CD14-positive monocyte (primary cell): ENCODE measurements around the gene UAP1L1. TPM values are rescaled to one million over a fixed set of nuclear protein-coding genes. Genes with fewer than 3 reads are reported as not detected.

Experiments used
- DNase-seq, 3 donors: peaks; one replicate each; pipeline ENCODE4 v3.0.0-alpha.2; 2011 to 2022
- H2AFZ ChIP-seq: 2 replicates; pipeline ENCODE4 v1.6.0; 2012; ENCODE audit warnings: mild to moderate bottlenecking, low read depth, low read length, inconsistent platforms; ENCODE audit not compliant: insufficient read depth, poor library complexity, severe bottlenecking
- H3K27ac ChIP-seq, 2 donors: 1 replicate in 1 of 2; 2 replicates in 1 of 2; pipeline ENCODE4 v1.5.1; 2012 to 2013; ENCODE audit warnings: low read length in 2 of 2, control low read depth in 1 of 2, inconsistent platforms in 1 of 2, low read depth in 1 of 2, mild to moderate bottlenecking in 1 of 2
- H3K27me3 ChIP-seq, 2 donors: one replicate each; pipeline versions ENCODE4 v1.6.0 to v1.6.1; 2011 to 2013; ENCODE audit warnings: low read length in 2 of 2; ENCODE audit not compliant: control insufficient read depth in 2 of 2, insufficient read depth in 2 of 2
- H3K36me3 ChIP-seq, 2 donors: replicated peaks in 1 of 2; 1 replicate in 1 of 2; 2 replicates in 1 of 2; pipeline versions ENCODE4 v1.5.1 to v1.6.1; 2012 to 2013; ENCODE audit warnings: low read length in 2 of 2, control low read depth in 1 of 2, inconsistent platforms in 1 of 2, mild to moderate bottlenecking in 1 of 2; ENCODE audit not compliant: insufficient read depth in 2 of 2, control insufficient read depth in 1 of 2
- H3K4me1 ChIP-seq, 2 donors: 1 replicate in 1 of 2; 2 replicates in 1 of 2; pipeline versions ENCODE4 v1.5.1 to v1.6.1; 2012 to 2013; ENCODE audit warnings: low read length in 2 of 2, control low read depth in 1 of 2, inconsistent platforms in 1 of 2, mild to moderate bottlenecking in 1 of 2, moderate library complexity in 1 of 2; ENCODE audit not compliant: insufficient read depth in 2 of 2, control insufficient read depth in 1 of 2
- H3K4me2 ChIP-seq: replicated peaks from 2 replicates; pipeline ENCODE3; 2012; ENCODE audit warnings: low read length, moderate library complexity, mild to moderate bottlenecking; ENCODE audit not compliant: poor library complexity, severe bottlenecking; ENCODE audit errors: extremely low read depth
- H3K4me3 ChIP-seq, 3 experiments: fragments of 200-600 bp in 1 of 3; sonication (generic) in 1 of 3; replicated peaks in 1 of 3; 1 replicate in 2 of 3; 2 replicates in 1 of 3; pipeline ENCODE4 v1.5.1; 2011 to 2013; ENCODE audit warnings: low read length in 3 of 3, mild to moderate bottlenecking in 3 of 3, control low read depth in 2 of 3, low read depth in 2 of 3, inconsistent platforms in 1 of 3, moderate library complexity in 1 of 3
- H3K79me2 ChIP-seq: 2 replicates; pipeline ENCODE4 v1.6.0; 2012; ENCODE audit warnings: mild to moderate bottlenecking, control low read depth, inconsistent platforms, low read length, moderate library complexity; ENCODE audit not compliant: insufficient read depth
- H3K9ac ChIP-seq: 2 replicates; pipeline ENCODE4 v1.6.0; 2017; ENCODE audit warnings: low read length, mild to moderate bottlenecking; ENCODE audit not compliant: insufficient read depth, poor library complexity, severe bottlenecking
- H3K9me3 ChIP-seq, 2 donors: replicated peaks in 1 of 2; 1 replicate in 1 of 2; 2 replicates in 1 of 2; pipeline versions ENCODE4 v1.5.1 to v1.6.1; 2012 to 2013; ENCODE audit warnings: low read length in 2 of 2, control low read depth in 1 of 2; ENCODE audit not compliant: control insufficient read depth in 1 of 2, insufficient read depth in 1 of 2
- H4K20me1 ChIP-seq: 2 replicates; pipeline ENCODE4 v1.6.0; 2012; ENCODE audit warnings: mild to moderate bottlenecking, low read length, control low read depth, moderate library complexity; ENCODE audit not compliant: insufficient read depth
- H3K27ac Mint-ChIP-seq, 7 donors: one replicate each; pipeline ENCODE4 v1.8.0; 2020; ENCODE audit warnings: mild to moderate bottlenecking in 7 of 7, mixed read lengths in 7 of 7, moderate library complexity in 6 of 7, inconsistent platforms in 2 of 7
- H3K27me3 Mint-ChIP-seq, 3 donors: one replicate each; pipeline ENCODE4 v1.8.0; 2021 to 2022; ENCODE audit warnings: low read depth in 3 of 3, mild to moderate bottlenecking in 3 of 3, mixed read lengths in 3 of 3, moderate library complexity in 3 of 3, inconsistent platforms in 1 of 3
- H3K36me3 Mint-ChIP-seq, 2 donors: one replicate each; pipeline ENCODE4 v1.8.0; 2020; ENCODE audit warnings: mixed read lengths in 2 of 2, inconsistent platforms in 1 of 2, mild to moderate bottlenecking in 1 of 2
- H3K4me1 Mint-ChIP-seq: one replicate; pipeline ENCODE4 v1.8.0; 2020; ENCODE audit warnings: mild to moderate bottlenecking, mixed read lengths
- H3K4me3 Mint-ChIP-seq, 2 donors: one replicate each; pipeline ENCODE4 v1.8.0; 2020; ENCODE audit warnings: mild to moderate bottlenecking in 2 of 2, mixed read lengths in 2 of 2, moderate library complexity in 1 of 2
- H3K9me3 Mint-ChIP-seq, 7 donors: one replicate each; pipeline ENCODE4 v1.8.0; 2020 to 2022; ENCODE audit warnings: mixed read lengths in 7 of 7, mild to moderate bottlenecking in 6 of 7, moderate library complexity in 6 of 7, inconsistent platforms in 2 of 7
- WGBS: methylation state at CpG from one replicate; pipeline ENCODE4 v1.1.5; 2013; ENCODE audit warnings: missing lambda C conversion rate; ENCODE audit not compliant: insufficient coverage; 5-methylcytosine and 5-hydroxymethylcytosine counted together
- intact Hi-C, 2 donors: fragments of 100-400 bp; cut with micrococcal nuclease; formaldehyde crosslinking; loops; one replicate each; pipeline versions ENCODE4 v1.15.0 to v1.15.1; 2023
- polyA plus RNA-seq, 3 donors: library from polyadenylated mRNA; depleted of rRNA in 1 of 3; unstranded in 2 of 3; stranded (reverse) in 1 of 3; fragments of 300-500 nt in 2 of 3; fragments of >200 nt in 1 of 3; fragmentation: Illumina TruSeq in 2 of 3; gene quantifications; 1 replicate in 2 of 3; 2 replicates in 1 of 3; pipeline ENCODE4 v1.2.3, GENCODE V29; 2012 to 2021
- TF ChIP-seq, protein P1 (sequence below): fragments of 200-600 bp; IDR thresholded peaks from one replicate; pipeline ENCODE4 v1.8.0; 2022; ENCODE audit warnings: antibody characterized with exemption, mild to moderate bottlenecking

Gene UAP1L1
- polyA plus RNA-seq, 3 donors: 5.7 to 16.7 (median 14.8) TPM

DNA sequence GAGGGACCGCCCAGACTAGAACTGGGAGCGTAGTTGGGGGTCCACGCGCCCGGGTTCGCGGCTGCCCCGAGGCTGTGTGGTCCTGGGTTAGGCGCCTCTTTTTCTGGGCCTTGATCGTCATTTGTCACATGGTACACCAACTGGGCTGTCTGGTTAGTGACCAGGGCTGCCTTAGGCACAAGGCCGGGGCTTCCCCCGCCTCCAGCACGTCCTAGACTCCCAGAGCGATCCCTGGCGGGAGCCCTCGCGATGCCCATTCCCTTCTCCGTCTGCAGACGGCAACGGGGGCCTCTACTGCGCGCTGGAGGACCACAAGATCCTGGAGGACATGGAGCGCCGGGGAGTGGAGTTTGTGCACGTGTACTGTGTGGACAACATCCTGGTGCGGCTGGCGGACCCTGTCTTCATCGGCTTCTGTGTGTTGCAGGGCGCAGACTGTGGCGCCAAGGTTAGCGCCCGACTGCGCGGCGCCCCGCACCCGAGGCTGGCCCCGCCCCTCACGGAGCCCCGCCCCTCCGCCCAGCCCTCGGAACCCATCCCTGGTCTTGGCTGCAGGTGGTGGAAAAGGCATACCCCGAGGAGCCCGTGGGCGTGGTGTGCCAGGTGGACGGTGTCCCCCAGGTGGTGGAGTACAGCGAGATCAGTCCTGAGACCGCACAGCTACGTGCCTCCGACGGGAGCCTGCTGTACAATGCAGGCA is 1.5 kb downstream of the UAP1L1 start:
- Histone ChIP-seq H3K27ac (no peak overlapping the region), H2AFZ (no peak overlapping the region), H4K20me1 (peaks cover 20% of the 10 kb centered on the region), H3K36me3 (peaks cover 36 to 40% of the 10 kb centered on the region in 2 donors), H3K27me3 (no peaks in the 10 kb centered on the region), H3K4me3 (peak overlapping the region in 1 of 3 experiments; percentile 77), H3K9ac (no peak overlapping the region), H3K4me1 (peaks cover 18 to 42% of the 10 kb centered on the region in 2 donors), H3K9me3 (no peaks in the 10 kb centered on the region), H3K4me2 (peak overlapping the region; percentile 89), H3K79me2 (no peaks in the 10 kb centered on the region)
- peak overlapping the region; percentile 55 to 64 for H3K4me3 Mint-ChIP-seq
- H3K27ac Mint-ChIP-seq: peak overlapping the region in 2 of 7 donors; percentile 77 to 82
- H3K36me3 Mint-ChIP-seq: peaks cover 25 to 53% of the 10 kb centered on the region in 2 donors
- DNase-seq: no peak
- H3K4me1 Mint-ChIP-seq: peaks cover 39% of the 10 kb centered on the region
- intact Hi-C loops: no loop called here
- 93% methylated on average over 51 of the region's 51 CpGs for WGBS
- TF ChIP-seq, protein P1, sequence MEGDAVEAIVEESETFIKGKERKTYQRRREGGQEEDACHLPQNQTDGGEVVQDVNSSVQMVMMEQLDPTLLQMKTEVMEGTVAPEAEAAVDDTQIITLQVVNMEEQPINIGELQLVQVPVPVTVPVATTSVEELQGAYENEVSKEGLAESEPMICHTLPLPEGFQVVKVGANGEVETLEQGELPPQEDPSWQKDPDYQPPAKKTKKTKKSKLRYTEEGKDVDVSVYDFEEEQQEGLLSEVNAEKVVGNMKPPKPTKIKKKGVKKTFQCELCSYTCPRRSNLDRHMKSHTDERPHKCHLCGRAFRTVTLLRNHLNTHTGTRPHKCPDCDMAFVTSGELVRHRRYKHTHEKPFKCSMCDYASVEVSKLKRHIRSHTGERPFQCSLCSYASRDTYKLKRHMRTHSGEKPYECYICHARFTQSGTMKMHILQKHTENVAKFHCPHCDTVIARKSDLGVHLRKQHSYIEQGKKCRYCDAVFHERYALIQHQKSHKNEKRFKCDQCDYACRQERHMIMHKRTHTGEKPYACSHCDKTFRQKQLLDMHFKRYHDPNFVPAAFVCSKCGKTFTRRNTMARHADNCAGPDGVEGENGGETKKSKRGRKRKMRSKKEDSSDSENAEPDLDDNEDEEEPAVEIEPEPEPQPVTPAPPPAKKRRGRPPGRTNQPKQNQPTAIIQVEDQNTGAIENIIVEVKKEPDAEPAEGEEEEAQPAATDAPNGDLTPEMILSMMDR: no peak
- peaks cover 0 to 4% (median 0%) of the 10 kb centered on the region in 3 donors for H3K27me3 Mint-ChIP-seq
- H3K9me3 Mint-ChIP-seq: peaks cover 0 to 2% (median 0%) of the 10 kb centered on the region in 7 donors

DNA sequence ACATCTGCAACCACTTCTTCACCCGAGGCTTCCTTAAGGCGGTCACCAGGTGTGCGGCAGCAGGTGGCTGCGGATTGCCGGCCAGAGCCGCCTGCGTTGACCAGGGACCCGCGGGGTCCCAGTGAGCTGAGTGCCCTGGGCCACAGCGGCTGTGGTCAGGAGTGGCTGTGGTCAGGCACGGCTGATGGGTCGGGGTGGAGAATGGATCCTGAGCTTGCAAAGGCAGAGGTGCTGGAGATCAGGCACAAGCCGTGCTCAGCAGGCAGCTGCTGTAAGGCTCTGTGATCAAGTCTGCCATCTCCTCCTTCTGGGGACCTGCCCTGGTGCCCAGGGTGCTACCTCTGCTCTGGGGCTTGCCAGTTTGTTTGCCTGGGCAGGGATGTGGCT is 2.1 kb downstream of the UAP1L1 start:
- peaks cover 36 to 40% of the 10 kb centered on the region in 2 donors for H3K36me3 ChIP-seq
- TF ChIP-seq, protein P1: no peak
- Mint-ChIP-seq H3K27me3 (peaks cover 0 to 4% (median 0%) of the 10 kb centered on the region in 3 donors), H3K27ac (no peak overlapping the region), H3K4me1 (peaks cover 36% of the 10 kb centered on the region), H3K9me3 (no peaks in the 10 kb centered on the region), H3K36me3 (peaks cover 25 to 53% of the 10 kb centered on the region in 2 donors), H3K4me3 (no peak overlapping the region)
- no peak overlapping the region for H2AFZ ChIP-seq
- H4K20me1 ChIP-seq: peaks cover 20% of the 10 kb centered on the region
- peaks cover 18 to 36% of the 10 kb centered on the region in 2 donors for H3K4me1 ChIP-seq
- H3K27ac ChIP-seq: no peak overlapping the region
- no peaks in the 10 kb centered on the region for H3K79me2 ChIP-seq
- no peak for DNase-seq
- WGBS: 97% methylated on average over 13 of the region's 13 CpGs
- H3K9me3 ChIP-seq: no peaks in the 10 kb centered on the region
- H3K27me3 ChIP-seq: no peaks in the 10 kb centered on the region
- no peak overlapping the region for H3K4me3 ChIP-seq
- no peak overlapping the region for H3K9ac ChIP-seq
- intact Hi-C loops: no loop called here
- H3K4me2 ChIP-seq: no peak overlapping the region
